ENCODE data around the gene BCL2. TPM values are rescaled to one million over a fixed set of nuclear protein-coding genes. Genes with fewer than 3 reads are reported as not detected.

Gene BCL2
- total RNA-seq, 2 experiments from 2014 or later: 102 to 109 TPM

- no peak overlapping the region for H3K4me3 Mint-ChIP-seq
These were observed 3.5 kb upstream of the BCL2 start for GRCh38 chr18:63322908-63323634.

GRCh38 chr18:63322206-63322605 is 2.6 kb upstream of the BCL2 start:
- H3K9me3 Mint-ChIP-seq: no peaks in the 10 kb centered on the region
- H3K36me3 Mint-ChIP-seq (ENCODE audit: low read depth): peaks cover 21% of the 10 kb centered on the region
- no peak for DNase-seq
- CTCF ChIA-PET: interaction anchor here (0.7 to 7.2 kb wide), 16 partner anchors 8 to 304 kb away, joined by 3 to 74 read pairs (median 6); no protein-coding TSS in a partner anchor
- H3K4me3 Mint-ChIP-seq: peak overlapping the region; percentile 17
- H3K27me3 Mint-ChIP-seq: no peaks in the 10 kb centered on the region
- H3K27ac Mint-ChIP-seq: no peak overlapping the region
- H3K4me1 Mint-ChIP-seq: peaks cover 20% of the 10 kb centered on the region
- POLR2A ChIA-PET: interaction anchor here (0.7 to 2.5 kb wide), 7 partner anchors 18 to 305 kb away, joined by 3 to 12 read pairs (median 4); no protein-coding TSS in a partner anchor

More at GRCh38 chr18:63322908-63323634, 3.5 kb upstream of the BCL2 start:
- H3K4me1 Mint-ChIP-seq: peaks cover 20% of the 10 kb centered on the region
- CTCF ChIA-PET: interaction anchor here (0.7 to 7.2 kb wide), 22 partner anchors 9 to 305 kb away, joined by 3 to 74 read pairs (median 4); no protein-coding TSS in a partner anchor
- POLR2A ChIA-PET: interaction anchor here (1.0 to 2.5 kb wide), 6 partner anchors 17 to 306 kb away, joined by 3 to 12 read pairs (median 4); partner anchors contain the start of gene VPS4B
- DNase-seq: peak; percentile 64
- no peak overlapping the region for H3K27ac Mint-ChIP-seq
- H3K36me3 Mint-ChIP-seq (ENCODE audit: low read depth): peaks cover 12% of the 10 kb centered on the region
- no peaks in the 10 kb centered on the region for H3K9me3 Mint-ChIP-seq
- H3K27me3 Mint-ChIP-seq: no peaks in the 10 kb centered on the region

- ChIA-PET CTCF (interaction anchor here (0.8 to 7.2 kb wide), 4 partner anchors 84 to 303 kb away, joined by 3 to 74 read pairs (median 14); no protein-coding TSS in a partner anchor), POLR2A (interaction anchor here (0.7 to 1.2 kb wide), 6 partner anchors 45 to 304 kb away, joined by 3 read pairs; no protein-coding TSS in a partner anchor)
- peak overlapping the region; percentile 82 for H3K4me3 Mint-ChIP-seq
- peak overlapping the region; percentile 55 for H3K27ac Mint-ChIP-seq
- peaks cover 30% of the 10 kb centered on the region for H3K36me3 Mint-ChIP-seq (ENCODE audit: low read depth)
- peaks cover 22% of the 10 kb centered on the region for H3K4me1 Mint-ChIP-seq
- no peaks in the 10 kb centered on the region for H3K9me3 Mint-ChIP-seq
- H3K27me3 Mint-ChIP-seq: no peaks in the 10 kb centered on the region
- no peak for DNase-seq
These were observed 1.7 kb upstream of the BCL2 start for GRCh38 chr18:63321291-63321690.

- Mint-ChIP-seq H3K27ac (peak overlapping the region; percentile 67), H3K4me3 (peak overlapping the region; percentile 82), H3K4me1 (peaks cover 22% of the 10 kb centered on the region), H3K9me3 (no peaks in the 10 kb centered on the region), H3K36me3 (ENCODE audit: low read depth) (peaks cover 34% of the 10 kb centered on the region), H3K27me3 (no peaks in the 10 kb centered on the region)
- no peak for DNase-seq
- ChIA-PET CTCF (interaction anchor here (3.5 to 7.2 kb wide), 2 partner anchors 119 to 303 kb away, joined by 18 to 74 read pairs; no protein-coding TSS in a partner anchor), POLR2A (interaction anchor here (0.8 to 1.2 kb wide), 4 partner anchors 45 to 303 kb away, joined by 3 read pairs; no protein-coding TSS in a partner anchor)
These were observed 1.4 kb upstream of the BCL2 start for GRCh38 chr18:63320975-63321265.

GRCh38 chr18:63320123-63320974 is 780 bp upstream of the BCL2 start:
- POLR2A ChIA-PET: interaction anchor here (0.6 to 4.2 kb wide), 16 partner anchors 10 to 303 kb away, joined by 3 to 112 read pairs (median 11); no protein-coding TSS in a partner anchor
- Mint-ChIP-seq H3K27me3 (no peaks in the 10 kb centered on the region), H3K4me3 (peak overlapping the region; percentile 92), H3K36me3 (ENCODE audit: low read depth) (peaks cover 40% of the 10 kb centered on the region), H3K4me1 (peaks cover 24% of the 10 kb centered on the region), H3K27ac (peak overlapping the region; percentile 67), H3K9me3 (no peaks in the 10 kb centered on the region)
- CTCF ChIA-PET: interaction anchor here (1.2 to 7.2 kb wide), 11 partner anchors 19 to 302 kb away, joined by 3 to 74 read pairs (median 30); no protein-coding TSS in a partner anchor
- DNase-seq: peak; percentile 87

GRCh38 chr18:63318889-63319382 is 633 bp downstream of the BCL2 start:
- Mint-ChIP-seq H3K27me3 (no peaks in the 10 kb centered on the region), H3K4me1 (peaks cover 38% of the 10 kb centered on the region), H3K4me3 (peak overlapping the region; percentile 92), H3K36me3 (ENCODE audit: low read depth) (peaks cover 53% of the 10 kb centered on the region), H3K27ac (peak overlapping the region; percentile 92), H3K9me3 (no peaks in the 10 kb centered on the region)
- CTCF ChIA-PET: interaction anchor here (0.7 to 3.7 kb wide), 30 partner anchors 18 to 306 kb away, joined by 3 to 58 read pairs (median 9); partner anchors contain the start of gene VPS4B
- POLR2A ChIA-PET: interaction anchor here (0.6 to 4.2 kb wide), 23 partner anchors 8 to 535 kb away, joined by 3 to 112 read pairs (median 14); partner anchors contain the start of gene VPS4B
- no peak for DNase-seq

- DNase-seq: peak; percentile 89
- no peaks in the 10 kb centered on the region for H3K27me3 Mint-ChIP-seq
- peak overlapping the region; percentile 92 for H3K27ac Mint-ChIP-seq
- ChIA-PET CTCF (interaction anchor here (0.6 to 3.7 kb wide), 52 partner anchors 8 to 1130 kb away, joined by 3 to 58 read pairs (median 6); partner anchors contain the start of gene VPS4B), POLR2A (interaction anchor here (0.6 to 4.2 kb wide), 34 partner anchors 16 to 534 kb away, joined by 3 to 112 read pairs (median 7); partner anchors contain the start of gene VPS4B)
- H3K4me1 Mint-ChIP-seq: peaks cover 45% of the 10 kb centered on the region
- H3K4me3 Mint-ChIP-seq: peak overlapping the region; percentile 92
- H3K9me3 Mint-ChIP-seq: no peaks in the 10 kb centered on the region
- peaks cover 59% of the 10 kb centered on the region for H3K36me3 Mint-ChIP-seq (ENCODE audit: low read depth)
These were observed 1.3 kb downstream of the BCL2 start for GRCh38 chr18:63317982-63318888.

GRCh38 chr18:63317556-63317946 is 2.0 kb downstream of the BCL2 start:
- no peak for DNase-seq
- Mint-ChIP-seq H3K36me3 (ENCODE audit: low read depth) (peaks cover 65% of the 10 kb centered on the region), H3K27ac (peak overlapping the region; percentile 89)

GRCh38 chr18:63316612-63317555 is 2.7 kb downstream of the BCL2 start:
- CTCF ChIA-PET: interaction anchor here (0.6 to 3.7 kb wide), 33 partner anchors 9 to 932 kb away, joined by 3 to 58 read pairs (median 10); partner anchors contain the start of gene VPS4B
- POLR2A ChIA-PET: interaction anchor here (0.8 to 4.2 kb wide), 28 partner anchors 14 to 223 kb away, joined by 3 to 112 read pairs (median 10); partner anchors contain the start of gene VPS4B
- Mint-ChIP-seq H3K4me1 (peaks cover 46% of the 10 kb centered on the region), H3K4me3 (peak overlapping the region; percentile 92), H3K9me3 (no peaks in the 10 kb centered on the region), H3K36me3 (ENCODE audit: low read depth) (peaks cover 69% of the 10 kb centered on the region), H3K27me3 (no peaks in the 10 kb centered on the region), H3K27ac (peak overlapping the region; percentile 89)
- no peak for DNase-seq

More at GRCh38 chr18:63317556-63317946, 2.0 kb downstream of the BCL2 start:
- H3K27me3 Mint-ChIP-seq: no peaks in the 10 kb centered on the region
- H3K4me1 Mint-ChIP-seq: peaks cover 46% of the 10 kb centered on the region
- ChIA-PET POLR2A (interaction anchor here (0.9 to 4.2 kb wide), 31 partner anchors 15 to 292 kb away, joined by 3 to 112 read pairs (median 8); partner anchors contain the start of gene VPS4B), CTCF (interaction anchor here (0.7 to 3.7 kb wide), 49 partner anchors 8 to 1130 kb away, joined by 3 to 58 read pairs (median 7); partner anchors contain the start of gene VPS4B)
- no peaks in the 10 kb centered on the region for H3K9me3 Mint-ChIP-seq
- peak overlapping the region; percentile 92 for H3K4me3 Mint-ChIP-seq

GRCh38 chr18:63315876-63316275 is 3.7 kb downstream of the BCL2 start:
- Mint-ChIP-seq H3K27me3 (no peaks in the 10 kb centered on the region), H3K4me1 (peaks cover 50% of the 10 kb centered on the region), H3K9me3 (no peaks in the 10 kb centered on the region), H3K4me3 (peak overlapping the region; percentile 92), H3K27ac (peak overlapping the region; percentile 89), H3K36me3 (ENCODE audit: low read depth) (peaks cover 78% of the 10 kb centered on the region)
- ChIA-PET CTCF (interaction anchor here (1.5 to 2.2 kb wide), 2 partner anchors 119 to 161 kb away, joined by 5 to 9 read pairs; no protein-coding TSS in a partner anchor), POLR2A (interaction anchor here (0.6 to 2.6 kb wide), 8 partner anchors 11 to 1125 kb away, joined by 4 to 13 read pairs (median 6); no protein-coding TSS in a partner anchor)
- no peak for DNase-seq

All from activated CD4-positive, alpha-beta memory T cell treated with anti-CD3 and anti-CD28 coated beads, Interleukin-2, amount 10 ng/mL, durations not matched to agents 7 days and 5 days (primary cell).